B cell (primary cell): ENCODE measurements around the gene SLC44A3.

Experiments
- CTCF ChIP-seq: fragments of 200-600 bp; IDR thresholded peaks from one replicate; pipeline ENCODE4 v1.8.0; 2022; ENCODE audit warnings: antibody characterized with exemption, mild to moderate bottlenecking
- EZH2 ChIP-seq: IDR thresholded peaks from 2 replicates; pipeline ENCODE4 v1.6.1; 2012; ENCODE audit warnings: borderline replicate concordance, low read depth, mild to moderate bottlenecking, moderate library complexity, low read length; ENCODE audit not compliant: insufficient read depth, poor library complexity, severe bottlenecking

- TF ChIP-seq EZH2: no peak
- TF ChIP-seq CTCF: no peak
Measured at GRCh38 chr1:94836891-94837290, 16.7 kb downstream of the SLC44A3 start.
